Activated CD8-positive, alpha-beta memory T cell treated with anti-CD3 and anti-CD28 coated beads for 36 hours (primary cell): Measurements from ENCODE around the gene EEF1A1. TPM values are rescaled to one million over a fixed set of nuclear protein-coding genes. Genes with fewer than 3 reads are reported as not detected.
"Not testable (repeated sequence)": the region's sequence is repeated elsewhere in the genome, so short reads cannot be mapped to it uniquely, and the experiment has no call there.

ENCODE experiments used
- CTCF ChIA-PET: fragments of 350-600 bp; sonication (Branson Sonifier 250); formaldehyde crosslinking; loops from one replicate; lab custom pipeline; 2021; ENCODE audit warnings: antibody characterized with exemption; lab: Charles Lee
- POLR2A ChIA-PET: fragments of 350-600 bp; sonication (Branson Sonifier 250); formaldehyde crosslinking; loops from one replicate; lab custom pipeline; 2021; ENCODE audit warnings: antibody characterized with exemption; lab: Charles Lee
- total RNA-seq, 2 experiments: library from RNA; stranded (reverse); gene quantifications; one replicate each; pipeline ENCODE4 v1.2.3, GENCODE V29; 2021

The EEF1A1 gene
- total RNA-seq, 2 experiments from 2014 or later, result 7,755 to 7,846 TPM

DNA sequence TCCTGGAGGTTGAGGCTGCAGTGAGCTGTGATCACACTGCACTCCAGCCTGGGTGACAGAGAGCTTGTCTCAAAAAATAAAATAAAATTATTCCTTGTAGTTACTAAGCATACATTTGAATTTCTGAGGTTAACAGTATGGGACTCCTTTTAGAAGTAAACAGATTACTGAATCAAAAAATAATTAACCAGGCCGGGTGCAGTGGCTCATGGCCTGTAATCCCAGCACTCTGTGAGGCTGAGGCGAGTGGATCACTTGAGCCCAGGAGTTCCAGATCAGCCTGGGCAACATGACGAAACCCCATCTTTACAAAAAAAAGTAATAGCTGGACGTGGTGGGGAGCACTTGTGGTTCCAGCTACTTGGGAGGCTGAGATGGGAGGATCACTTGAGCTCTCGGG is 22.1 kb upstream of the EEF1A1 start:
- POLR2A ChIA-PET, result no interaction called here
- CTCF ChIA-PET, result interaction anchor here (1.2 kb wide), 1 partner anchor 11 kb away, joined by 5 read pairs; no protein-coding TSS in a partner anchor

DNA sequence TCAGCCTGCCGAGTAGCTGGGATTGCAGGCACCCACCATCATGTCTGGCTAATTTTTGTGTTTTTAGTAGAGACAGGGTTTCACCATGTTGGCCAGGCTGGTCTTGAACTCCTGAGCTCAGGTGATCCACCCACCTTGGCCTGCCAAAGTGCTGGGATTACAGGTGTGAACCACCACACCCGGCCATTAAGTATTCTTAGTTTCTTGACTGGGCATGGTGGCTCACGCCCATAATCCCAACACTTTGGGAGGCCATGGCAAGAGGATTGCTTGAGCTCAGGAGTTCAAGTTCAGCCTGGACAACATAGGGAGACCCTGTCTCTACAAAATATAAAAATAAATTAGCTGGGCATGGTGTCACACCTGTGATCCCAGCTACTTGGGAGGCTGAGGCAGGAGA is 21.6 kb upstream of the EEF1A1 start:
- POLR2A ChIA-PET, result not testable (repeated sequence)
- CTCF ChIA-PET, result interaction anchor here (1.2 kb wide), 1 partner anchor 11 kb away, joined by 5 read pairs; no protein-coding TSS in a partner anchor

DNA sequence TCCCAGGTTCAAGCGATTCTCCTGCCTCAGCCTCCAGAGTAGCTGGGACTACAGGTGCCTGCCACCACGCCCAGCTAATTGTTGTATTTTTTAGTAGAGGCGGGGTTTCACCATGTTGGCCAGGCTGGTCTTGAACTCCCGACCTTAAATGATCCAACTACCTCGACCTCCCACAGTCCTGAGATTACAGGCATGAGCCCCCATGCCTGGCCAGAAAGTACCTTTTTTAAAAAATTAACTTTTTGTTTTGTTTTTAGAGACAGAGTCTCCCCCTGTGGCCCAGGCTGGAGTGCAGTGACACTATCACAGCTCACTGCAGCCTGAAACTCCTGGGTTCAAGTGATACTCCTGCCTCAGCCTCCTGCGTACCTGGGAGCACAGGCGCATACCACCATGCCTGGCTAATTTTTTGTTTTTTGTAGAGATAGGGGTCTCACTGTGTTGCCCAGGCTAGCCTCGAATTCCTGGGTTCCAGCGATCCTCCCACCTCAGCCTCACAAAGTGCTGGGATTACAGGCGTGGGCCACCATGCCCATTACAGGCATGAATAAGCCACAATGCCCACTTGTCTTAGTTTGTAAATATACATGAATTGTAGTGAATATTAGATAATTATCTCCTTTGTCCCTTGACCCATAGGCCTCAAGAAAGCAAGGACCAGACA is 17.4 kb upstream of the EEF1A1 start:
- POLR2A ChIA-PET, result no interaction called here
- CTCF ChIA-PET, result no interaction called here

GRCh38 chr6:73537677-73538076 is 16.8 kb upstream of the EEF1A1 start:
- CTCF ChIA-PET, result no interaction called here

GRCh38 chr6:73534628-73535027 is 13.8 kb upstream of the EEF1A1 start:
- POLR2A ChIA-PET, result no interaction called here
- CTCF ChIA-PET, result no interaction called here

More at GRCh38 chr6:73537677-73538076, 16.8 kb upstream of the EEF1A1 start:
- POLR2A ChIA-PET, result no interaction called here

DNA sequence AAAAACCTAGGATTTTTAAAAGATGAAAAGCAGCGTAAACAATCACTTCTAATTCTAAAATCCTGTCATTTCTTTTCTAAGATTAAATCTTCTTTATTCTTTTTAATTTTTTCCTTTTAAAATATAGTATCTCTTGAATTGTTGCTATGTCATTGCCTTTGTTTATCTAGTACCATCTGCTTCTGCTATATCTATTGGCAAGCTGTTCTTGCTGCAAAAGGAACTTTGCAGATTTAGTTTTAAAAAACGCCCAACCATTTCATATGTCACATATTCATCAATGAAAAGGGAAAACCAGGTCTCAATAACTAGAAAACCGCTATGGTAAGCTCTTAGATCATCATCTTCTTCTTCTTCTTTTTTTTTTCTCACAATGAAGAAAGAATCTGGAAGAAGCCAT is 11.5 kb upstream of the EEF1A1 start:
- POLR2A ChIA-PET, result interaction anchor here (0.6 kb wide), 1 partner anchor 22 kb away, joined by 3 read pairs; no protein-coding TSS in a partner anchor
- CTCF ChIA-PET, result no interaction called here

DNA sequence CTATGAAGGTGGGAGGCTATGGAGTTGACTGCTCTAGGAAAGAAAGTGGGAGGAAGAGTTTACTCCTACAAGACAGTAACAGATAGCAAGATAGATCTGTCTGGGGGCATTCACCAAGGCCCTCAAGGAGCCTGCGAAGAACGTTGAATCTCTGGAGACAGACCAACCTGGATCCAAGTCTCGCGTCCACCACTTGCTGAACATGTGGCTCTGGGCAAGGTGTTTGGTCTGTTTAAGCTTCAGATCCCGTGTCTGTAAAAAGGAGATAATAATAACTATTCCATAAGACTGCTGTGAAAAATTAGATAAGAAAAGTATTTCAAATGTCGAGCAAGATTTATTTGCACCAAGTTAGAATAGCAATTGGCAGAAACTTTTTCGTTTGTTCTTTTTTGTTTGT is 8.1 kb upstream of the EEF1A1 start:
- CTCF ChIA-PET, result no interaction called here
- POLR2A ChIA-PET, result no interaction called here

- CTCF ChIA-PET, result interaction anchor here (2.5 kb wide), 1 partner anchor 85 kb away, joined by 7 read pairs; no protein-coding TSS in a partner anchor
- POLR2A ChIA-PET, result no interaction called here
Observed at GRCh38 chr6:73525546-73526330, 4.9 kb upstream of the EEF1A1 start.

GRCh38 chr6:73523434-73524123 is 2.7 kb upstream of the EEF1A1 start:
- CTCF ChIA-PET, result interaction anchor here (2.5 kb wide), 1 partner anchor 87 kb away, joined by 7 read pairs; no protein-coding TSS in a partner anchor
- POLR2A ChIA-PET, result interaction anchor here (0.6 to 5.4 kb wide), 6 partner anchors 9 to 155 kb away, joined by 3 to 52 read pairs (median 12); partner anchors contain the start of gene CGAS

DNA sequence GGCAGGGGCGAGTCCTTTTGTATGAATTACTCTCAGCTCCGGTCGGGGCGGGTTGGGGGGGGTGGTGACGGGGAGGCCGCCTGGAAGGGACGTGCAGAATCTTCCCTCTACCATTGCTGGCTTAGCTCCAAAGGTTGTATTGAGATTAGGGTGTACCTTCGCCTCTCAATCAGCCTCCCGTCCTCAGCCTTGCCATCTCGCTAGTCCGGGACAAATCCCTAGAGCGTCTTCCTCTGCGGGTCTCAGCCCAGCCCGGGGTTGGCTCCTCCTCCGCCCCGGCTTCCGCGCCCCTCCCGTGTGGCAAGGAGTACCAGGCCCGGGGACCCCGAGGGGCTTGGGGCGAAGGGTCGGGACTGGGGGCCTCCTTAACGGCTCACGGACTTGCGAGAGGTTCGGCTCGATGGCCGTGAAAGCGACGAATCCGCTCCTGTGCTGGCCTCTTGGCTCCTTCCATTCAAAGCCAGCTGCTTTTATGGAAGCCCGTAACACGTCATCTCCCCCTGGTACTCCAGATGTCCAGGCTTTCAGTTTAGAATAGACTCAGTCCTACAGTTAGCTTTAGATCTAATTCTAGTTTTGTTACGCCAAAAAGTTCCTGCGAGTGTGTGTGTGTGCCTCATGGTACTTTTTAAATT is 636 bp upstream of the EEF1A1 start:
- ChIA-PET POLR2A (interaction anchor here (0.6 to 5.4 kb wide), 15 partner anchors 8 to 132 kb away, joined by 3 to 52 read pairs (median 5); partner anchors contain the start of genes CGAS, MTO1 and SLC17A5), CTCF (interaction anchor here (1.0 to 1.6 kb wide), 2 partner anchors 59 to 132 kb away, joined by 5 to 7 read pairs; partner anchors contain the start of gene SLC17A5)

DNA sequence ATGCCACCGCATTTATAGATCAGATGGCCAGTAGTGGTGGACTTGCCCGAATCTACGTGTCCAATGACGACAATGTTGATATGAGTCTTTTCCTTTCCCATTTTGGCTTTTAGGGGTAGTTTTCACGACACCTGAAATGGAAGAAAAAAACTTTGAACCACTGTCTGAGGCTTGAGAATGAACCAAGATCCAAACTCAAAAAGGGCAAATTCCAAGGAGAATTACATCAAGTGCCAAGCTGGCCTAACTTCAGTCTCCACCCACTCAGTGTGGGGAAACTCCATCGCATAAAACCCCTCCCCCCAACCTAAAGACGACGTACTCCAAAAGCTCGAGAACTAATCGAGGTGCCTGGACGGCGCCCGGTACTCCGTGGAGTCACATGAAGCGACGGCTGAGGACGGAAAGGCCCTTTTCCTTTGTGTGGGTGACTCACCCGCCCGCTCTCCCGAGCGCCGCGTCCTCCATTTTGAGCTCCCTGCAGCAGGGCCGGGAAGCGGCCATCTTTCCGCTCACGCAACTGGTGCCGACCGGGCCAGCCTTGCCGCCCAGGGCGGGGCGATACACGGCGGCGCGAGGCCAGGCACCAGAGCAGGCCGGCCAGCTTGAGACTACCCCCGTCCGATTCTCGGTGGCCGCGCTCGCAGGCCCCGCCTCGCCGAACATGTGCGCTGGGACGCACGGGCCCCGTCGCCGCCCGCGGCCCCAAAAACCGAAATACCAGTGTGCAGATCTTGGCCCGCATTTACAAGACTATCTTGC is 725 bp downstream of the EEF1A1 start:
- POLR2A ChIA-PET, result interaction anchor here (0.8 to 5.4 kb wide), 11 partner anchors 9 to 133 kb away, joined by 3 to 52 read pairs (median 6); partner anchors contain the start of genes CGAS, MTO1 and SLC17A5

DNA sequence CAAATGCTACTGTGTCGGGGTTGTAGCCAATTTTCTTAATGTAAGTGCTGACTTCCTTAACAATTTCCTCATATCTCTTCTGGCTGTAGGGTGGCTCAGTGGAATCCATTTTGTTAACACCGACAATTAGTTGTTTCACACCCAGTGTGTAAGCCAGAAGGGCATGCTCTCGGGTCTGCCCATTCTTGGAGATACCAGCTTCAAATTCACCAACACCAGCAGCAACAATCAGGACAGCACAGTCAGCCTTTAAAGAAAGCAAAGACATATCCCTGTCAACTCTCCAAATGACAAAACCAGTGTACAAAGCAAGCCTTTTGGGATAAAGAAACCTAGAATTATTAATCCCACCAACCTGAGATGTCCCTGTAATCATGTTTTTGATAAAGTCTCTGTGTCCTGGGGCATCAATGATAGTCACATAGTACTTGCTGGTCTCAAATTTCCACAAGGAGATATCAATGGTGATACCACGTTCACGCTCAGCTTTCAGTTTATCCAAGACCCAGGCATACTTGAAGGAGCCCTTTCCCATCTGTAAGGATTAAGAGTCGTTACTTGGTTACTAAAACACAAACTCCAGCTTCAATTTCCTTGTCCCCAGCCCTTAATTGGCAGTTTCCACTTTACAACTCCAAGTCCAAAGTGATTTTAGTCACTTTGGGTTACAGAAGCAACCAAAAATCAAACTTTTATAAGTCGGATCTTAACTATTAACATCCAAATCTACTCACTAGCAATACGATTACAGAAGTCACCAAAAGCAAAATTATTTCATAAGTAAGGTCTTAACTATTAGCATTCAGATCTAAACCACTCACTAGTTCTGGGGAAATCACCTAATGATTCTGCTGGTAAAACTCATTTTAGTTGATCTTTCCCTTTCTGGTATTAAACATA is 1.6 kb downstream of the EEF1A1 start:
- POLR2A ChIA-PET, result interaction anchor here (0.8 to 5.4 kb wide), 8 partner anchors 10 to 134 kb away, joined by 3 to 52 read pairs (median 22); partner anchors contain the start of genes CGAS, MTO1 and SLC17A5
- CTCF ChIA-PET, result interaction anchor here (1.1 kb wide), 1 partner anchor 92 kb away, joined by 3 read pairs; no protein-coding TSS in a partner anchor

More for the DNA sequence above, 725 bp downstream of the EEF1A1 start:
- CTCF ChIA-PET, result interaction anchor here (1.0 to 1.1 kb wide), 2 partner anchors 69 to 91 kb away, joined by 3 read pairs; no protein-coding TSS in a partner anchor

DNA sequence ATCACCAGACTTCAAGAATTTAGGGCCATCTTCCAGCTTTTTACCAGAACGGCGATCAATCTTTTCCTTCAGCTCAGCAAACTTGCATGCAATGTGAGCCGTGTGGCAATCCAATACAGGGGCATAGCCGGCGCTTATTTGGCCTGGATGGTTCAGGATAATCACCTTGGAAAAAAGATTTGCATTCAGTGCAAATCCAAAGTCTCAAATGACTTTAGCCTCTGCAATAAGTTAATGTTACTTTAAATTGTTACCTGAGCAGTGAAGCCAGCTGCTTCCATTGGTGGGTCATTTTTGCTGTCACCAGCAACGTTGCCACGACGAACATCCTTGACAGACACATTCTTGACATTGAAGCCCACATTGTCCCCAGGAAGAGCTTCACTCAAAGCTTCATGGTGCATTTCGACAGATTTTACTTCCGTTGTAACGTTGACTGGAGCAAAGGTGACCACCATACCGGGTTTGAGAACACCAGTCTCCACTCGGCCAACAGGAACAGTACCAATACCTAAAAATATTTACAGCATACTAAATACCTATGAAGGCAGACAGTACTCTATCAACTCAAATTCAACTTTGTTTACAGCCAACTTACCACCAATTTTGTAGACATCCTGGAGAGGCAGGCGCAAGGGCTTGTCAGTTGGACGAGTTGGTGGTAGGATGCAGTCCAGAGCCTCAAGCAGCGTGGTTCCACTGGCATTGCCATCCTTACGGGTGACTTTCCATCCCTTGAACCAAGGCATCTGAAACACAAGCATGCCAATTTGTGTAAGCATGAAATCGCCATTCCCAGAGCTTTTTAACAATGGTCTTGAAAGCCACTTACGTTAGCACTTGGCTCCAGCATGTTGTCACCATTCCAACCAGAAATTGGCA is 2.5 kb downstream of the EEF1A1 start:
- POLR2A ChIA-PET, result interaction anchor here (1.8 kb wide), 1 partner anchor 67 kb away, joined by 12 read pairs; the partner anchor contains the start of gene CGAS
- CTCF ChIA-PET, result not testable (repeated sequence)

DNA sequence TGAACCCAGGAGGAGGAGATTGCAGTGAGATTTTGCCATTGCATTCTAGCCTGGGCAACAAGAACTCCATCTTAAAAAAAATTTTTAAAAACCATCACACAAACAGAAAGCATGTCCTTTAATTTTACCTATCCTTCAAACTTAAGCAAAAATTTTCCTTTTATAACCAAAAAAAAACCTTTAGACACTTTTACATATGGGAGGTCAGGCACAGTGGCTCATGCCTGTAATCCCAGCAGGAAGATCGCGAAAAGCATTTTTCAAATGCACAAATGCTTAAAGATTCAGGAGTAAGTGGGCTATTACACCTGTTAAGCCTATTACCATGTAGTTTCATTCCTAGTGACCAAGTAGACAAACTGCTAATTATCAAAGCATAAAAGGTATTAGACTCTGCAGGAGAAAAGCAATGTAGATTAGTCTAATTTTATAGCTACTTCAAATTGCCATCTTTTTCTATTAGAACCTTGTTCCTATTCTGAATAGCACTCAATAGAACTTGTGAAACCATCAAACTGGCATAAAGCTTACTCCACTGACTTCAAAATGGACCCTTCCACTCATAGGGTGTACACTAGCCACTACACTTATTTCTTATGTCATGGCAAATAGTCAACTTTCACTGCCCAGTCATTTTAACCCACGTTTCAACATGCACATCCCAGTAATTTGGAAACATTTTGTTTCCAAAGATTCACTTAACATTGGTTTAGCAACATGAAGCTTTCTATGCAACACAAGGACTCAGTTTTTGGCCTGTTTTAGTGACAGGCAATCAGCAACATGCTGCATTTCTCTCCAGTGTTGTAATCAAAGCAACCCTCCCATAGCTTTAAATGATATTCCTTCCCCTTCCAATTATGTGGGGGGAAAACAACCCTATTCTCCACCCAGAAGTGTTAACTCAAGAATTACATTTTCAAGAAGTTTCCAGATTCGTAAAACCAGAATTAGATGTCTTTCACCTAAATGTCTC is 4.0 kb downstream of the EEF1A1 start:
- ChIA-PET CTCF (no interaction called here), POLR2A (interaction anchor here (0.5 to 2.5 kb wide), 6 partner anchors 52 to 79 kb away, joined by 3 to 10 read pairs (median 4); partner anchors contain the start of genes CGAS and MTO1)
